Stimulated activated CD4-positive, alpha-beta T cell treated with anti-CD3 and anti-CD28 coated beads, Interleukin-1b, Interleukin-23, amount 100 ng/mL, for 1 hour (primary cell): ENCODE data around the gene TLCD5.

ENCODE experiments used
- DNase-seq, 2 donors: peaks; one replicate each; pipeline ENCODE4 v3.0.0-alpha.2; 2020; ENCODE audit warnings: low read depth in 2 of 2

The TLCD5 gene

DNA sequence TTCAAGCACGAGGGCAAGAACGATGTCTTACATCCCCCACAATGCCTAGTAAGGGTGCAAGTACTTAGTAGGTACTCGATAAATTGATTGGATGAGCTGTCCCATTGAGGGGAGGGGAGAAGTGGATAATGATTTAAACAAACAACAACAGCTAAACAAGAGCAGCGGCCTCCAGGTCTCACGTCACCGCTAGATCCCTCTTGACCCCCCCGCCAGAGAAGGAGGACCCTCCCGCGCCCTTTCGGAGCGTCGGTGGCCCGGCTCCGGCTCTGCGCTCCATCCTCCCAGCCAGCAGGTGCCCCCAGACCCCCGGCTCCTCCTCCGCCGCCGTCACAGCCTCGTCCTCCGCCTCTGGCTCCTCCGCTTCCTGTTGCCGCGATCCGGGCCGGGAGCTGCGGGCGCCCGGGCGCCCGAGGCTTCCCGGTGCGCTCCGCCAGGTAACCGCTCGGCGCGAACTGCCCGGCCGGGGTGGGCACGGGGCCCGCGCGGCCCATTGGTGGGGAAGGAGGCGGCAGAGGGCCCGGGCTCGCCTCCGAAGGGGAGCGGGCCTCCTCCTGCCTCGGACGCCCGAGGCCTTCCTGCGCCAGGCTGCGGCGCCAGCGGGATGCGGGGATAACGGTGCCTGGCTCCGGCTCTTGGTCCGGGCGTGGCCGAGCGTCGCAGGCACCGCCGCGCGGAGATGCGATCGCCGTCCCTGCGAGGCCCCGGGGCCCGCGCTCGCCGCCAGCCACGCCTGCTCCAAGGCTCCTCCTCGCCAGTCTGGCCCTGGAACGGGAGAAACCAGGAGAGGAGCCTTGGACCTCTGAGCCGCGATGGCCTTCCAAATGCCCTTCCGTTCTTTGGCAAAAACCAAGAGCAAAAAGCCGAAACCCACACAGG, at the start of gene TLCD5:
Gene TLCD5, plus strand, starts transcription at position 368 of the 879 bp plus-strand sequence. CDS start 2,143 bp downstream, outside the sequence.
- DNase-seq, result no peak

DNA sequence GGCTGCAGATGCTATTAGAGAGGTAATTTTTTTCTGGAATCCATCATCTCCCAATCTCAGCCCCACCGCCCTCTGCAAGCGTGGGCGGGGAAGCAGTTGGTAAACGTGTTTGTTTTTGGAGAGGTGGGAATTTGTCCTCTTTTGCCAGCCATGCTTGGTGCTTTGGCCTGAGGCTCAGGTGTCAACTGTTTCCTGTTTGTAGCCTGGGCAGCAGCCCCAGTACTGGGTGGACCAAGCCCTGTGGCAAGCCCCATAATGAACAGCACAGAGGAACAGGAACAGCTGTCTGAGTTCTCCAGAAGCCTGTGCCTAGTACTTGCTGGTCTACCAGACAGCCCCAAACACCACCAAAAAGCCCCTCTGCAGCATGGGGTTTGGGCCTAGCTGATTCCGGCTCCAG, 45.6 kb upstream of the TLCD5 start:
- no peak for DNase-seq

- DNase-seq, result no peak
Observed at GRCh38 chr11:120280600-120281051, 44.5 kb upstream of the TLCD5 start.

GRCh38 chr11:120281143-120281795, 43.8 kb upstream of the TLCD5 start:
- DNase-seq, result no peak

- no peak for DNase-seq
Observed at GRCh38 chr11:120283124-120283523, 42.0 kb upstream of the TLCD5 start.

- DNase-seq, result no peak
Observed at GRCh38 chr11:120284272-120284671, 40.8 kb upstream of the TLCD5 start.

- DNase-seq, result no peak
Observed at GRCh38 chr11:120285256-120285655, 39.8 kb upstream of the TLCD5 start.

DNA sequence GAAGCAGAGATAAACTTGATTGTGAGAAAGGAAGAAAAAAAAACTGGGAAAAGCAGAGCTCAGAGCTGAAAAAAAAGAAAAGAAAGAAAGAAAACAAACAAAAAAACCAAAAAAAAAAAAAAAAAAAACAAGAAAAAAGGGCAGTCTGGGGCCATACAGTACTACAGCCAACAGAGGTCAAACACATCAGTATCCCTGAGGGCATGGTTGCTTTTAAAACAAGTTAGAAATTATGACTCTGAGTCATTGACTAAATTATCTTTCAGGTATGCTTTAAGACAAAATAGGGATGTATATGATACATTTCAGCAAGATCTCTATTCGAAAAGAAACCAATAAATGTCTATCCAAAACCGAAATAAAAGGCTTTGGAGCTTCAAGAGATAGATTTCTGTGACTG, 37.1 kb upstream of the TLCD5 start:
- DNase-seq, result no peak

- DNase-seq, result no peak
Observed at GRCh38 chr11:120289426-120289825, 35.7 kb upstream of the TLCD5 start.

GRCh38 chr11:120290956-120291355, 34.1 kb upstream of the TLCD5 start:
- no peak for DNase-seq

- DNase-seq, result no peak
Observed at GRCh38 chr11:120293038-120293800, 31.9 kb upstream of the TLCD5 start.

DNA sequence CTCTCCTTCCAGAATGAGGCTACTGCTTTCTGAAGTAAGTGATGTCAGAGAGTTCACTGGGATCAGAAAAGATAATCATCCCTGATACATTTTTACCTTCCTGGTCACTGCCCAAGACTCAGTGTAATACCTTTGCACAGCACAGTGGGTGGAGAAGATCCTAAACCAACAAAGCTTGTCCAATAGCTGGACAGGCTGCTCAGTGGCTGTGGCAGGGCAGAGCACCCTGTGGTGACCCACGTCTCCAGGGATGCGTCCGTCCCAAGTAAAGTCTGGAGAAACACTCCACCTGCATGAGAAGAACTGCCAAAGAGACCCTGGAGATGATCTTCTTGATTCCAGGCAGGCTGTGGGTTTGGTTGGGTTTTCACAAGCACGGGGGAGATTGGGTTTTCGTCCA, 31.0 kb upstream of the TLCD5 start:
- DNase-seq, result no peak

DNA sequence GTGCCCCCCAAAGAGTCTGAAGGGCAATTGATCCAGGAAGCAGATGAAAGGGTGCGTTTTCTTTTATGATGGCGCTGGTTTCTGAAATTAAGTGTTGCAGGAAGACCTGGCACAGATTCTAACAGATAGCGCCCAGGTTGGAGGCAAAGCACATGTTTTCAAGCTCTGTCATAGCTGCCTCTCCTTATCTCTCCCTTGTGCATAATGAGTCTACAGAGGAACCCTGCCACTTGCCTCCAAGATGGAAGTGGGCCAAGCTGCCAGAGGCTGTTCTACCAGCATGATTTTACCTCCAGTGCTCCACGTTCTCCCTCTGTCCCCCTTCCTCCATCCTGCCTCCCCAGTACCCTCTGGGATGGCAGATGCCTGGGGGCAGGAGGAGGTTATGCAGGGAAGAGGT, 30.0 kb upstream of the TLCD5 start:
- no peak for DNase-seq

DNA sequence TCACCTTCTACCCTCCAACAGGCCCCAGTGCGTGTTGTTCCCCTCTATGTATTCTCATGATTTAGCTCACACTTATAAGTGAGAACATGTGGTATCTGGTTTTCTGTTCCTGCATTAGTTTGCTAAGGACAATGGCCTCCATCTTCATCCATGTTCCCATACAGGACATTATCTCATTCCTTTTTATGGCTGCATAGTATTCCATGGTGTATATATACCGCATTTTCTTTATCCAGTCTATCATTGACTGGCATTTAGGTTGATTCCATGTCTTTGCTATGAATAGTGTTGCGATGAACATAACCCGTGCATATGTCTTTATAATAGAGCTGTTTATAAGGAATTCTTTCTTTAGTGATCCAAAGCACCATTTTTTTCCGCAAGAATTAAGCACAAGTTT, 28.5 kb upstream of the TLCD5 start:
- no peak for DNase-seq

GRCh38 chr11:120298461-120298860, 26.6 kb upstream of the TLCD5 start:
- DNase-seq, result no peak

DNA sequence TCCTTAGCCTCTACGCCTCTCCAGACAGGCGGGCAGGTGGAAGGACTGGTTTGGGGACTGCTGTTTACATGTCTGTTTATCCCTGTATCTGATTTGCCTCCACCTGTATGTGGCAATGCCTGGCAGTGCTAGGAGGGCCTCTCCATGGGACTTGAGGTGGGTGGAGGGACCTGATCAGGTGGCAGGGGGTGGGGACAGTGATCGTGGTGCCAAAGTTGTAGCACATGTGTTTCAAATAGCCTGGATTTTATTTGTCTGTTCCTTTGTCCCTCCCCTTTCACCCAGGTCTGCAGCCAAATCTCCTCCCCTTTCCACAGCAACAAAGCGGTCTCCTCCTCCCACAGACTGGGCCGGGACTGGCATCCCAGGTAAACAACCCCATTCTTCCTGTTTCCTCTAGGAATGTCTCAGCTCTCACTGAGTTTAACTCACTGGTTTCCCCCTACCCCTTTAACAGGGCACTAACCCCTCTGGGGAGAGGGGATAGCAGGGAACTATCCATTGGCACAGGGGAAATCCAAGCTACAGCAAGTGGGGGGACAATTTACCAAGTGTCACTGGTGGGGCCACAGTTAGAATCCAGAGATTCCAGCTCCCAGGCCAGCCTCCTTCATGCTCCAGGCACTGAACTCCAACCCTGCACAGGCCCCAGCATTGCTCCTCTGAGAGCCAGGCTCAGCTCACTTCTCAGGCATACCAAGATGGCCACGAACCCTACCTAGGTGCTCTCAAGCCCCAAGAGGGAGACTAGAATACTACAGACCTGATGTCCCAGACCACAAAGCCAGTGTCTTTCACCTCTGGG, 22.9 kb upstream of the TLCD5 start:
- no peak for DNase-seq

DNA sequence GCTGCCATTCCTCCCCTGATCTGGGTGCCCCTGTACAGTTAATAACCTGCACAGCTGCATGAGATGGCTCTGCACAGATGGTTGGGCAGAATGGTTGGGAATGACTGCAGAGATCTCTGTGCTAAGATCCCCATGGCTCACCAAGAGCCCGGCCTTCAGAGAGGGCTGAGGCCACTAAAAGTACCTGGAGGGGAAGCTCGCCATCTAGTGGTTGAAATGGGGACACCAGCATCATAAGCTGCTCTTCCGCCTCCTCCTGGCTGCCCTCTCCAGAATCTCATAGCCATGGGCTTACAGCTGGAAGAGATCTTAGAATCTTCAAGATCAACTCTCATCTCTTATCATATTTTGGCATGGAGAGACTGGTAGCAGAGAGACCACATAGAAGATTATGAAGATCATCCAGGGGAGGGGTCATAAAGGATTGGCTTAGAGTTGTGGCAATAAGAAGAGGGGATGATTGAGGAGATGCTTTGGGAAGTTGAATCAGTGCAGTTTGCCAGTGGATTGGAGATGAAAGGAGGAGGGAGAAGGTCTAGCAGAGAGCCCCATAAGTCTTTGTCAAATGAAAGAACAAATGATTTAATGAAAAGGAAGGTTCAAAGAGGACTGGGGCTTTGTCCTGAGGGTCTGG, 22.0 kb upstream of the TLCD5 start:
- DNase-seq, result peak; percentile 7 to 17

DNA sequence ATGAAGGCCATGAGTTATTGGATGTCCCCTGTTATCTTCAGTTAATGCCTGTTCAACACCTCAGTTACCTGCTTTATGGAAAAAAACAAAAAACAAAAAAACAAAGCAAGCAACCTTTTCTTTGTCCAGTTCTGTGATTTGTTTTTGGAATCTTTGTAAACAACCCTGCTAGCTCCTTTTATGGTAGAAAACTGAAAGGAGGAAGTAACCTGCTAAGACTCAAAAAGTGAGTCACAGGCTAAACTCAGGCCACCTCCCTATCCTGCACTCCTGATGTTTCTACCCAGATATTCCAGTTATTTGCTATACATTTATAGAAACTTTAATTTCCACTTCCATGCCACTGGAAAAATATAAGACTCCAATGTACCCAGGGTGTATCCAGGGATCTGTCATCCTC, 20.6 kb upstream of the TLCD5 start:
- DNase-seq, result no peak

GRCh38 chr11:120305286-120305685, 19.8 kb upstream of the TLCD5 start:
- no peak for DNase-seq

GRCh38 chr11:120306519-120307242, 18.4 kb upstream of the TLCD5 start:
- DNase-seq, result no peak
